Measurements from ENCODE around the gene KIF19.

- TF ChIP-seq, protein P1, sequence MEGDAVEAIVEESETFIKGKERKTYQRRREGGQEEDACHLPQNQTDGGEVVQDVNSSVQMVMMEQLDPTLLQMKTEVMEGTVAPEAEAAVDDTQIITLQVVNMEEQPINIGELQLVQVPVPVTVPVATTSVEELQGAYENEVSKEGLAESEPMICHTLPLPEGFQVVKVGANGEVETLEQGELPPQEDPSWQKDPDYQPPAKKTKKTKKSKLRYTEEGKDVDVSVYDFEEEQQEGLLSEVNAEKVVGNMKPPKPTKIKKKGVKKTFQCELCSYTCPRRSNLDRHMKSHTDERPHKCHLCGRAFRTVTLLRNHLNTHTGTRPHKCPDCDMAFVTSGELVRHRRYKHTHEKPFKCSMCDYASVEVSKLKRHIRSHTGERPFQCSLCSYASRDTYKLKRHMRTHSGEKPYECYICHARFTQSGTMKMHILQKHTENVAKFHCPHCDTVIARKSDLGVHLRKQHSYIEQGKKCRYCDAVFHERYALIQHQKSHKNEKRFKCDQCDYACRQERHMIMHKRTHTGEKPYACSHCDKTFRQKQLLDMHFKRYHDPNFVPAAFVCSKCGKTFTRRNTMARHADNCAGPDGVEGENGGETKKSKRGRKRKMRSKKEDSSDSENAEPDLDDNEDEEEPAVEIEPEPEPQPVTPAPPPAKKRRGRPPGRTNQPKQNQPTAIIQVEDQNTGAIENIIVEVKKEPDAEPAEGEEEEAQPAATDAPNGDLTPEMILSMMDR (conservative IDR thresholded peaks at IDR 0.05; ENCODE audit: low read length), result no peak
- no peak for TF ChIP-seq EZH2phosphoT487 (IDR thresholded peaks at IDR 0.05; ENCODE audit: borderline replicate concordance)
Observed at GRCh38 chr17:74337834-74338500, 11.9 kb downstream of the KIF19 start.
